Measurements from ENCODE around the gene LRRFIP2. TPM values are rescaled to one million over a fixed set of nuclear protein-coding genes. Genes with fewer than 3 reads are reported as not detected.
"Not testable (repeated sequence)": the region's sequence is repeated elsewhere in the genome, so short reads cannot be mapped to it uniquely, and the experiment has no call there.

The LRRFIP2 gene
- total and polyA plus RNA-seq, 4 donors: 45.7 to 74.3 (median 67.1) TPM

DNA sequence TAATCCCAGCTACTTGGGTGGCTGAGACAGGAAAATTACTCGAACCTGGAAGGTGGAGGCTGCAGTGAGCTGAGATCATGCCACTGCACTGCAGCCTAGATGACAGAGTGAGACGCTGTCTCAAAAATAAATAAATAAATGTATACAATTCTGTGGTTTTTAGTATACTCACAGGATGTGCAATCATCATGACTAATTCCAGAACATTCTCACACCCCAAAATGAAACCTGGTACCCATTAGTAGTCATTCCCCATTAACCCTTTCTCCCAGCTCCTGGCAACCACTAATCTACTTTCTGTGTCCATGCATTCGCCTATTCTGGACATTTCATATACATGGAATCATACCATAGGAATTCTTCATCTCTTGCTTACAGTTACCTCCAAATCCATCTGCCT, 44.5 kb downstream of the LRRFIP2 start:
- Histone ChIP-seq H3K9me3 (ENCODE audit: control insufficient read depth, insufficient read depth, low read length) (no peaks in the 10 kb centered on the region), H3K4me3 (ENCODE audit: low read depth, low read length) (no peak overlapping the region), H3K4me1 (ENCODE audit: control insufficient read depth, insufficient read depth, low read length) (no peaks in the 10 kb centered on the region), H3K36me3 (ENCODE audit: control insufficient read depth, insufficient read depth, low read length) (no peaks in the 10 kb centered on the region), H3K27me3 (ENCODE audit: control insufficient read depth, insufficient read depth, low read length) (no peaks in the 10 kb centered on the region), H3K27ac (ENCODE audit: low read depth, low read length) (no peak overlapping the region)
- 100% methylated on average over 1 of the region's 3 CpGs for WGBS (ENCODE audit: insufficient coverage)
- no peak for DNase-seq (ENCODE audit: low read depth in 4 of 6, low spot score in 6 of 6)

DNA sequence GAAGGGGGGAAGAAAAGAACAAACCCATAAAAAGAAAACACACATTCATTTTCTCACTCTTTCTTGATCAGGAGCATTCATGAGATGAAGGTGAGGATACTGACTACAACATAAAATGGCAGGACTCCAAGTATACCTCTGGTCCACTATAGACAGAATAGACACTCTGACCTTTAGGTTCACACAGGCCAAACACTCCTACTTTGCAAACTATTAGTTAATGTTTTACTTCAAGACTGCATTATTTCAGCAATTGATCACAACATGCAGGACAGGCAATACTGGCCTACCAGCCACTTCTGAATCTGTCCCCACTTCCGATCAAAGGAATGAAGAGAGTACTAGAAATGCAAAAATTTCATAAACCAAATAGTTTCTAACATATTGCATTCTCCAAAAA, 47.0 kb downstream of the LRRFIP2 start:
- no CpG with 5 or more reads among the region's 1 CpG for WGBS (ENCODE audit: insufficient coverage)
- no peaks in the 10 kb centered on the region for H3K9me3 ChIP-seq (ENCODE audit: control insufficient read depth, insufficient read depth, low read length)

DNA sequence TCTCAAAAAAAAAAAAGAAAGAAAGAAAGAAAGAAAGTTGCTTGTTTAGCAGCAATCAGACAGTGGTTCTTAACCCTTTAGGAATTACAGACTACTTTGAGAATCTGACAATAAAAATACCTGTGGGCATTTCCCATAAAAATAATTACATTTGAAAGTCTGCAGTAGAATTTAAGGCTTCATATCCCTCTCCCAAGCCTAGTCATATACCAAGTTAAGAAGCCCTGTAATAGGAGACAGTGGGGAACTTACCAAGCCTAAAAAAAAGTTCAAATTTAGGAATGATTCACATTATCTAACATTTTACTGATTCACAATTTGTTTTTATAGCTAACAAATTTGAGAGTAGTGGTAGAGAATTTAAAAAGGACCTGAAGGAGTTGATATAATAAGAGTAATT, 47.5 kb downstream of the LRRFIP2 start:
- Histone ChIP-seq H3K4me3 (ENCODE audit: low read depth, low read length) (no peak overlapping the region), H3K27ac (ENCODE audit: low read depth, low read length) (no peak overlapping the region), H3K27me3 (ENCODE audit: control insufficient read depth, insufficient read depth, low read length) (no peaks in the 10 kb centered on the region), H3K4me1 (ENCODE audit: control insufficient read depth, insufficient read depth, low read length) (no peaks in the 10 kb centered on the region), H3K36me3 (ENCODE audit: control insufficient read depth, insufficient read depth, low read length) (no peaks in the 10 kb centered on the region), H3K9me3 (ENCODE audit: control insufficient read depth, insufficient read depth, low read length) (no peaks in the 10 kb centered on the region)
- no peak for DNase-seq (ENCODE audit: low read depth in 4 of 6, low spot score in 6 of 6)

More for the DNA sequence above, 47.0 kb downstream of the LRRFIP2 start:
- Histone ChIP-seq H3K4me3 (ENCODE audit: low read depth, low read length) (no peak overlapping the region), H3K27me3 (ENCODE audit: control insufficient read depth, insufficient read depth, low read length) (no peaks in the 10 kb centered on the region), H3K36me3 (ENCODE audit: control insufficient read depth, insufficient read depth, low read length) (no peaks in the 10 kb centered on the region), H3K4me1 (ENCODE audit: control insufficient read depth, insufficient read depth, low read length) (no peaks in the 10 kb centered on the region), H3K27ac (ENCODE audit: low read depth, low read length) (no peak overlapping the region)
- no peak for DNase-seq (ENCODE audit: low read depth in 4 of 6, low spot score in 6 of 6)

DNA sequence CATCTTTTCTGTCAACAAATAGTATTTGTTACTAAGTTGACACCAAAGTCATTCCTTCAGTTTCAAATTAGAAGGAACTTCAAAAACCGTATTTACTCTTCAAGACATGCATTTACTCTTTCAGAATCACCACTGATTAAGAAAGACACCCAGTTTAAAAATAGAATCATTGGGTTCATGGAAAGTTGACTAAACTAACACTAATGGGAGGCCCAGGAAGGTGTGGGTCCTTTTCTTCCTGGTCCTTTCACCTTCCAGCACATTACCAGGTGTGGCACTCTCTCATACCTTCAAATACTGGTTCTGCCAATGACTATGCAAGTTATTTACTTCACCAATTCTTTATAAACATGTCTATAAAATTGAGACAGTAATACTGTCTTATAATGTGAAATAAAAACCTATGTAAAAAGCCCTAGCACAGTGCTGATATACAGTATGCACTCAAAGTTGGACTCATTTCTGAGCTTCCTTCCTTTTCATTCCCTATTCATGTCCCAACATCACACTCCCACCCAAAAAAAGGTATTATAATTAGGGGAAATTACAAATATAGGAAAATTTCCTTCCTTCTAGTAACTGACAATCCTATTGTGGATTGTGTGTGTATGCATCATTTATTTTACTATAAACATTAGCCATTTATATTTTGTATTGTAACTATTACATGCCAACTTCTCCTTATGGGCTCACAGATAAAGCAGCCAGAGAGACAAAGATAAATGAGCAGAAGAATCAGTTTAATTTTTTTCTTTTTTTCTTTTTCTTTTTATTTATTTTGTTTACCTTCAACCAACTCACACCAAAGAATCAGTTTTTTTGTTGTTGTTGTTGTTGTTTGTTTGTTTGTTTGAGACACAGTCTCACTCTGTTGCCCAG, 48.9 kb downstream of the LRRFIP2 start:
- no peak overlapping the region for H3K4me3 ChIP-seq (ENCODE audit: low read depth, low read length)
- H3K27ac ChIP-seq (ENCODE audit: low read depth, low read length): no peak overlapping the region
- no peaks in the 10 kb centered on the region for H3K36me3 ChIP-seq (ENCODE audit: control insufficient read depth, insufficient read depth, low read length)
- no peaks in the 10 kb centered on the region for H3K4me1 ChIP-seq (ENCODE audit: control insufficient read depth, insufficient read depth, low read length)
- no CpG with 5 or more reads among the region's 1 CpG for WGBS (ENCODE audit: insufficient coverage)
- no peak for DNase-seq (ENCODE audit: low read depth in 4 of 6, low spot score in 6 of 6)
- no peaks in the 10 kb centered on the region for H3K27me3 ChIP-seq (ENCODE audit: control insufficient read depth, insufficient read depth, low read length)
- no peaks in the 10 kb centered on the region for H3K9me3 ChIP-seq (ENCODE audit: control insufficient read depth, insufficient read depth, low read length)

DNA sequence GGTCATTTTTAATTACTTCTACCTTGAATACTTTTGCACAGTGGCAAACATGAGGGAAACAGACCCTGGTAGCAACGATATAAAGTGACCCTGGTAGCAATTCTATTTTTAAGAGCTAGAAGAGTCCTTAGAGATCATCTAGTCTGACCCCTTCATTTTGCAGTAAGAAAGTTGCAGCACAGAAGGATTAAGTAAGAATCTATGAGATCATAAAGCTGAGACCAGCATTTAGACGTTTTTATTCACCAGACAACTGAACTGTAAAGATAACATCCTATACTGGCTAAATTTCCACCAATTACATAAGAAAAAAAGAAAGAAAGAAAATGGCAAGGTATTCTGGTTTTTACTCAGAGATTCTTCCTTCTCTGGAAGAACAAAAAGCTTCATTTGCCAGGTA, 49.9 kb downstream of the LRRFIP2 start:
- WGBS (ENCODE audit: insufficient coverage): no CpG with 5 or more reads among the region's 2 CpGs
- H3K9me3 ChIP-seq (ENCODE audit: control insufficient read depth, insufficient read depth, low read length): no peaks in the 10 kb centered on the region
- no peaks in the 10 kb centered on the region for H3K27me3 ChIP-seq (ENCODE audit: control insufficient read depth, insufficient read depth, low read length)
- H3K4me1 ChIP-seq (ENCODE audit: control insufficient read depth, insufficient read depth, low read length): no peaks in the 10 kb centered on the region
- H3K27ac ChIP-seq (ENCODE audit: low read depth, low read length): no peak overlapping the region
- H3K36me3 ChIP-seq (ENCODE audit: control insufficient read depth, insufficient read depth, low read length): no peaks in the 10 kb centered on the region
- H3K4me3 ChIP-seq (ENCODE audit: low read depth, low read length): no peak overlapping the region
- no peak for DNase-seq (ENCODE audit: low read depth in 4 of 6, low spot score in 6 of 6)

DNA sequence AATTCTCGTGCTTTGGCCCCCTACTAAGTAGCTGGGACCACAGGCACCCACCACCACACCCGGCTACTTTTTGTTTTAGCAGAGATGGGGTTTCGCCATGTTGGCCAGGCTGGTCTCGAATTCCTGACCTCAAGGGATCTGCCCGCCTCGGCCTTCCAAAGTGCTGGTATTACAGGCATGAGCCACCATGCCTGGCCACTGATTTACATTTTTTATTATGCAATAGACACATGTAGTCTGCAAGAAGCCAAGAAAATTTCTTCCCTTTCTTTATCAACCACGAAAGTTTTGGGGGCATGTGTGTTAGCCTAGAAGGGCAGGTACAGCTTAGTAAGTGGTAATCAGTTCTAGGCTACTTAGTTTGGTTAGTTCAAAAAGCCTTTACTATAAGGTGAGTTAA, 51.1 kb downstream of the LRRFIP2 start:
- no CpG with 5 or more reads among the region's 7 CpGs for WGBS (ENCODE audit: insufficient coverage)
- DNase-seq (ENCODE audit: low read depth in 4 of 6, low spot score in 6 of 6): no peak

DNA sequence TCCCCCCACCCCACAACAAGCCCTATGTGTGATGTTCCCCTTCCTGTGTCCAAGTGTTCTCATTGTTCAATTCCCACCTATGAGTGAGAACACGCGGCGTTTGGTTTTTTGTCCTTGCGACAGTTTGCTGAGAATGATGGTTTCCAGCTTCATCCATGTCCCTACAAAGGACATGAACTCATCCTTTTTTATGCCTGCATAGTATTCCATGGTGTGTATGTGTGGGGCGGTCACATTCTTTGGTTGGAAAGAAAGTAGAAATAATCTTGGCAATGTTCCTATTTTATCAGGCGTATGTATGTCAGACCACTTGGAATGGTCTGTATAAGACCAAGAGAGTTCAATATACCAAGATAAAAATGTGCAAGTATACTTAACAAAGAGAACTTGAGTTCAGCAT, 52.3 kb downstream of the LRRFIP2 start:
- not testable (repeated sequence) for H3K36me3 ChIP-seq (ENCODE audit: control insufficient read depth, insufficient read depth, low read length); H3K4me1 ChIP-seq (ENCODE audit: control insufficient read depth, insufficient read depth, low read length); H3K4me3 ChIP-seq (ENCODE audit: low read depth, low read length); H3K27ac ChIP-seq (ENCODE audit: low read depth, low read length); H3K27me3 ChIP-seq (ENCODE audit: control insufficient read depth, insufficient read depth, low read length); H3K9me3 ChIP-seq (ENCODE audit: control insufficient read depth, insufficient read depth, low read length); DNase-seq (ENCODE audit: low read depth in 4 of 6, low spot score in 6 of 6)
- WGBS (ENCODE audit: insufficient coverage): no CpG with 5 or more reads among the region's 6 CpGs

More for the DNA sequence above, 51.1 kb downstream of the LRRFIP2 start:
- Histone ChIP-seq H3K4me3 (ENCODE audit: low read depth, low read length) (no peak overlapping the region), H3K36me3 (ENCODE audit: control insufficient read depth, insufficient read depth, low read length) (no peaks in the 10 kb centered on the region), H3K4me1 (ENCODE audit: control insufficient read depth, insufficient read depth, low read length) (no peaks in the 10 kb centered on the region), H3K9me3 (ENCODE audit: control insufficient read depth, insufficient read depth, low read length) (no peaks in the 10 kb centered on the region), H3K27ac (ENCODE audit: low read depth, low read length) (no peak overlapping the region), H3K27me3 (ENCODE audit: control insufficient read depth, insufficient read depth, low read length) (no peaks in the 10 kb centered on the region)

DNA sequence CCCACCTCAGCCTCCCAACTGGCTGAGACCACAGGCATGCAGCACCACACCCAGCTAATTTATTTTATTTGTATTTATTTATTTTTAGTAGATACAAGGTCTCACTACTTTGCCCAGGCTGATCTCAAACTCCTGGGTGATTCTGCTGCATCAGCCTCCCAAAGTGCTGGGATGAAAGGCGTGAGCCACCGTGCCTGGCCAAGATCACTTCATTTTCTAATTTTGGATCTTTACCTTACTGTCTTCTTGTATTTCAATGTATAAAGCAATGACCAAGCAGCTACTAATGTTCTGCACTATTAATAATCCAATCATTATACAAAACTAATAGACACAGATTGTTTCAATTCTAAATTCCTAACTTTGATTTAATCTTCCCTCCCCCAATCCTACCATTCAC, 56.2 kb downstream of the LRRFIP2 start:
- no peak overlapping the region for H3K4me3 ChIP-seq (ENCODE audit: low read depth, low read length)
- no CpG with 5 or more reads among the region's 2 CpGs for WGBS (ENCODE audit: insufficient coverage)
- H3K36me3 ChIP-seq (ENCODE audit: control insufficient read depth, insufficient read depth, low read length): no peaks in the 10 kb centered on the region
- H3K27me3 ChIP-seq (ENCODE audit: control insufficient read depth, insufficient read depth, low read length): no peaks in the 10 kb centered on the region
- DNase-seq (ENCODE audit: low read depth in 4 of 6, low spot score in 6 of 6): no peak
- no peaks in the 10 kb centered on the region for H3K4me1 ChIP-seq (ENCODE audit: control insufficient read depth, insufficient read depth, low read length)
- no peaks in the 10 kb centered on the region for H3K9me3 ChIP-seq (ENCODE audit: control insufficient read depth, insufficient read depth, low read length)
- no peak overlapping the region for H3K27ac ChIP-seq (ENCODE audit: low read depth, low read length)

DNA sequence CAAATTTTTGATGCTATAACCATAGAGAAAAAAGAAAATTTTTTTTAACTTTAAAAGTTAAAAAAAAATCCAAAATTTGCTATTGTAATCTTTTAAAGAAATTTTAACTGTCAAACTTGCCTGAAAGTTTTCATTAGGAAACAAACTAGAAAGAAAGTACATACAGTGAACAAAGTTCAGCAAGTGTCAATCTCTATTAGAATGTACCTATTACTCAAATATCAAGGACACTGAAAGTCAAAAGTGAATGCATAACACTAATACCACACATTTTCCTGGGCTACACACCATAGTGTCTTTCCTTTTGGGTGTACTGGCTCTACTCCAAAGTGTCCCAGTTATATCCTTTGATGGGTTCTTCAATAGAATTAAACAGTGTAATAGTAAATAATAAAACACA, 56.8 kb downstream of the LRRFIP2 start:
- DNase-seq (ENCODE audit: low read depth in 4 of 6, low spot score in 6 of 6): no peak
- no peak overlapping the region for H3K27ac ChIP-seq (ENCODE audit: low read depth, low read length)
- no peaks in the 10 kb centered on the region for H3K4me1 ChIP-seq (ENCODE audit: control insufficient read depth, insufficient read depth, low read length)
- no peaks in the 10 kb centered on the region for H3K27me3 ChIP-seq (ENCODE audit: control insufficient read depth, insufficient read depth, low read length)
- H3K9me3 ChIP-seq (ENCODE audit: control insufficient read depth, insufficient read depth, low read length): no peaks in the 10 kb centered on the region
- H3K36me3 ChIP-seq (ENCODE audit: control insufficient read depth, insufficient read depth, low read length): no peaks in the 10 kb centered on the region
- no peak overlapping the region for H3K4me3 ChIP-seq (ENCODE audit: low read depth, low read length)

DNA sequence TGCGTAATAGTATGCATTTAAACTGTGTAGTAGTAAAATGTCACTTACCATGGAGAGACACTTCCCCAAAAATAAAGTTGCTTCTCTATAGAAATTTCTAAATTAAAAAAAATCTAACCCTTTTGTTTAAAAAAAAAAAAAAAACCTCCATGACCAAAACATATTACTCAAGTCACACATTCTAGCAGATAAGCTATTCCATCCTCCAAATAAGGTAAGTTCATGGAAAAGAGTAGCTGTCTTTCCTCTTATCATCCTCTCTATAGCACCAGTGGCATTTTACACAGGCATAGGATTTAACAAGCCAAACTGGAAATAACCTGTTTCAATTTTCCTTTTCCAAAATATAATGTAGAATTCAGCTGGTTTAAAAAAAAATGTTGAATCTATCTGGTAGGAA, 57.4 kb downstream of the LRRFIP2 start:
- no peaks in the 10 kb centered on the region for H3K36me3 ChIP-seq (ENCODE audit: control insufficient read depth, insufficient read depth, low read length)
- H3K27me3 ChIP-seq (ENCODE audit: control insufficient read depth, insufficient read depth, low read length): no peaks in the 10 kb centered on the region
- H3K4me3 ChIP-seq (ENCODE audit: low read depth, low read length): no peak overlapping the region
- no peaks in the 10 kb centered on the region for H3K9me3 ChIP-seq (ENCODE audit: control insufficient read depth, insufficient read depth, low read length)
- no CpG with 5 or more reads among the region's 1 CpG for WGBS (ENCODE audit: insufficient coverage)
- no peak for DNase-seq (ENCODE audit: low read depth in 4 of 6, low spot score in 6 of 6)
- no peak overlapping the region for H3K27ac ChIP-seq (ENCODE audit: low read depth, low read length)
- no peaks in the 10 kb centered on the region for H3K4me1 ChIP-seq (ENCODE audit: control insufficient read depth, insufficient read depth, low read length)
